ENCODE results near the gene CSN3. TPM values are rescaled to one million over a fixed set of nuclear protein-coding genes. Genes with fewer than 3 reads are reported as not detected.
"Not testable (repeated sequence)": the region's sequence is repeated elsewhere in the genome, so short reads cannot be mapped to it uniquely, and the experiment has no call there.

CSN3 gene, protein sequence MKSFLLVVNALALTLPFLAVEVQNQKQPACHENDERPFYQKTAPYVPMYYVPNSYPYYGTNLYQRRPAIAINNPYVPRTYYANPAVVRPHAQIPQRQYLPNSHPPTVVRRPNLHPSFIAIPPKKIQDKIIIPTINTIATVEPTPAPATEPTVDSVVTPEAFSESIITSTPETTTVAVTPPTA
- total RNA-seq: not detected
- polyA plus RNA-seq: not detected

DNA sequence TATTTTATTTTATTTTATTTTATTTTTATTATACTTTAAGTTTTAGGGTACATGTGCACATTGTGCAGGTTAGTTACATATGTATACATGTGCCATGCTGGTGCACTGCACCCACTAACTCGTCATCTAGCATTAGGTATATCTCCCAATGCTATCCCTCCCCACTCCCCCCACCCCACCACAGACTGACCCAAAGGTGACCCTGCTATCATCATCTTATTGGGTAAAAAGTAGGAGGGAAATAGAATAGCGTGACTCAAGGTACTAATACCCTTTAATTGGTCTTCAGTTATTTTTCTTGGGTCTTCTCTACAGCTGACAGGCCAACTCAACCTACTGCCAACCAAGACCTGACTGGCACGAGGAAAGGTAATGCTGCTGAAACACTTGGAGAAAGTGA is at the start of gene CSN3:
Gene CSN3, plus strand, starts transcription at position 301 of the 400 bp plus-strand sequence. CDS start 2,223 bp downstream, outside the sequence.
- DNase-seq; H3K4me3 ChIP-seq (ENCODE audit: low read length in 2 of 2); H3K9me3 Mint-ChIP-seq; H3K9me3 ChIP-seq (ENCODE audit: control insufficient read depth in 1 of 2, low read length in 2 of 2); H3K36me3 Mint-ChIP-seq; POLR2A ChIA-PET (ENCODE audit: partially characterized antibody); H3K27me3 Mint-ChIP-seq; H3K27ac Mint-ChIP-seq; H3K36me3 ChIP-seq (ENCODE audit: insufficient read depth, low read length); intact Hi-C loops (cut with micrococcal nuclease); H3K27me3 ChIP-seq (ENCODE audit: insufficient read depth, low read length); H3K4me3 Mint-ChIP-seq; H3K4me1 ChIP-seq (ENCODE audit: insufficient read depth, low read length); CTCF ChIA-PET (ENCODE audit: partially characterized antibody); H3K27ac ChIP-seq (ENCODE audit: low read depth, low read length); H3K4me1 Mint-ChIP-seq: not testable (repeated sequence)

DNA sequence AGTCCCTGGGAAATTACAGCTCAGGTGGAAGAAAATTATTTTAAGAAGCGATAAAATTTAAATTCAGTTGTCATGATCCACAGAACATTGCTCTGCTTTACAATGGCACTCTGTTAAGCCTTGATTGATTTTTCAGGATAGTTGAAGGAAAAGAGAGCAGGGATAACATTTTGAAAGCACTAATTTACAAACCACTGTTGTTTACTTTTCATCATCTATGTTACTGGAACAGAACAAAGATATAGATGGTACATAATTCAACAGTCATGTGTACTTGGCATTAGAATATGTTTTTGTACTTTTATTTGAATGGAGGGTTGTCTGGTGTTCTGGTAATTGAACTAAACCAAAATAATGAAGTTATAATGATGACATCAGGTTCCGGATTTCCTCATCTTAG is 49.5 kb upstream of the CSN3 start:
- DNase-seq: no peak

DNA sequence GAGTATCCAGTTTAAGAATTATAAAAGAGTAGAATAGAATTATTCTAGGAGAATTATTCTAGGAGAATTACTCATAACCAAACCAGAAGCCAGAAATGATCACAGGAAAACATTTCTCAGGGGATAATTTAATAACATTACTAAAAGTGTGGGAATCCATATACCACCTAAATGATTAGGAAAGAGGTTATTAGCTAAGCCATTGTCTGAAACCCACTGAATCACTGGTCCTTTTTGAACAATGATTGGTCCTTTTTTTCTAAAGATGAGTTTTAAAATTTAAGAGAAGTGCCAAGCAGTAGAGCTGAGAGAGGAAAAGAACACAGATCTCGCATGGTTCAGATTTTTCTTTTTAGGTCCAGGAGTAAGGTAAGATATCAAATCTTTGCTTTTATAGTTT is 47.0 kb upstream of the CSN3 start, which contains the start of gene ODAM:
Gene ODAM, plus strand, starts transcription at position 301 of the 400 bp plus-strand sequence. CDS start 819 bp downstream, outside the sequence.
- peaks cover 0 to 2% (median 0%) of the 10 kb centered on the region in 8 donors for H3K9me3 Mint-ChIP-seq
- no peak for DNase-seq
- Histone ChIP-seq H3K4me1 (ENCODE audit: insufficient read depth, low read length) (no peaks in the 10 kb centered on the region), H3K36me3 (ENCODE audit: insufficient read depth, low read length) (no peaks in the 10 kb centered on the region), H3K27me3 (ENCODE audit: insufficient read depth, low read length) (no peaks in the 10 kb centered on the region), H3K27ac (ENCODE audit: low read depth, low read length) (no peak within 1 kb of the TSS), H3K9me3 (ENCODE audit: control insufficient read depth in 1 of 2, low read length in 2 of 2) (no peaks in the 10 kb centered on the region), H3K4me3 (ENCODE audit: low read length in 2 of 2) (no peak within 1 kb of the TSS)
- H3K4me3 Mint-ChIP-seq: no peak within 1 kb of the TSS
- POLR2A ChIA-PET (ENCODE audit: partially characterized antibody): no interaction called here
- CTCF ChIA-PET (ENCODE audit: partially characterized antibody): no interaction called here
- H3K4me1 Mint-ChIP-seq: no peaks in the 10 kb centered on the region
- intact Hi-C loops (cut with micrococcal nuclease): no loop called here
- no peaks in the 10 kb centered on the region for H3K36me3 Mint-ChIP-seq
- no peaks in the 10 kb centered on the region for H3K27me3 Mint-ChIP-seq
- H3K27ac Mint-ChIP-seq: no peak within 1 kb of the TSS

More for the DNA sequence above, 49.5 kb upstream of the CSN3 start:
- Histone ChIP-seq H3K4me1 (ENCODE audit: insufficient read depth, low read length) (no peaks in the 10 kb centered on the region), H3K9me3 (ENCODE audit: control insufficient read depth in 1 of 2, low read length in 2 of 2) (no peaks in the 10 kb centered on the region), H3K4me3 (ENCODE audit: low read length in 2 of 2) (no peak overlapping the region), H3K27ac (ENCODE audit: low read depth, low read length) (no peak overlapping the region), H3K27me3 (ENCODE audit: insufficient read depth, low read length) (no peaks in the 10 kb centered on the region), H3K36me3 (ENCODE audit: insufficient read depth, low read length) (no peaks in the 10 kb centered on the region)
- no peaks in the 10 kb centered on the region for H3K36me3 Mint-ChIP-seq
- H3K4me1 Mint-ChIP-seq: no peaks in the 10 kb centered on the region
- CTCF ChIA-PET (ENCODE audit: partially characterized antibody): no interaction called here
- H3K4me3 Mint-ChIP-seq: no peak overlapping the region
- no peaks in the 10 kb centered on the region for H3K27me3 Mint-ChIP-seq
- no peak overlapping the region for H3K27ac Mint-ChIP-seq
- POLR2A ChIA-PET (ENCODE audit: partially characterized antibody): no interaction called here
- peaks cover 0 to 2% (median 0%) of the 10 kb centered on the region in 8 donors for H3K9me3 Mint-ChIP-seq
- intact Hi-C loops (cut with micrococcal nuclease): no loop called here

DNA sequence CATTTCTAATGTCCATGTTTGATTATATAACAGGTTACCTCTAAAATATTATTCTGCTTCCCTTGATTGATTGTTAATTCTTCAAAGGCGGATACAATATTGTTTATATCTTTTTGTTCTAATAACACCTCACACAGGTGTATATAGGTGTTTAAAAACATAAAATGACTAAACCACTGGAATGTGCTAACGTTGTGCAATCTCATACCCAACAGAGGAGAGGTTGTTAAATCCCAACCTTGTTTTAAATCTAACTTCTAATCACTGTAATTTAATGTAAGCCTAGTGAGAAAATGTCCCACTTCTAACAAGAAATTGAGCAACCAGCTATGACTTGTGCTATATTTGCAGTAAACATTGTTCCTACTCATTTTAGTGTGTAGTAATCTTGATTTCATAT is 45.5 kb upstream of the CSN3 start:
- no peak for DNase-seq
- Histone ChIP-seq H3K4me3 (ENCODE audit: low read length in 2 of 2) (no peak overlapping the region), H3K27me3 (ENCODE audit: insufficient read depth, low read length) (no peaks in the 10 kb centered on the region), H3K36me3 (ENCODE audit: insufficient read depth, low read length) (no peaks in the 10 kb centered on the region), H3K4me1 (ENCODE audit: insufficient read depth, low read length) (no peaks in the 10 kb centered on the region), H3K27ac (ENCODE audit: low read depth, low read length) (no peak overlapping the region), H3K9me3 (ENCODE audit: control insufficient read depth in 1 of 2, low read length in 2 of 2) (no peaks in the 10 kb centered on the region)
- Mint-ChIP-seq H3K4me1 (no peaks in the 10 kb centered on the region), H3K27me3 (no peaks in the 10 kb centered on the region), H3K9me3 (no peaks in the 10 kb centered on the region), H3K27ac (no peak overlapping the region), H3K4me3 (no peak overlapping the region), H3K36me3 (no peaks in the 10 kb centered on the region)
- intact Hi-C loops (cut with micrococcal nuclease): no loop called here
- POLR2A ChIA-PET (ENCODE audit: partially characterized antibody): no interaction called here
- CTCF ChIA-PET (ENCODE audit: partially characterized antibody): no interaction called here

DNA sequence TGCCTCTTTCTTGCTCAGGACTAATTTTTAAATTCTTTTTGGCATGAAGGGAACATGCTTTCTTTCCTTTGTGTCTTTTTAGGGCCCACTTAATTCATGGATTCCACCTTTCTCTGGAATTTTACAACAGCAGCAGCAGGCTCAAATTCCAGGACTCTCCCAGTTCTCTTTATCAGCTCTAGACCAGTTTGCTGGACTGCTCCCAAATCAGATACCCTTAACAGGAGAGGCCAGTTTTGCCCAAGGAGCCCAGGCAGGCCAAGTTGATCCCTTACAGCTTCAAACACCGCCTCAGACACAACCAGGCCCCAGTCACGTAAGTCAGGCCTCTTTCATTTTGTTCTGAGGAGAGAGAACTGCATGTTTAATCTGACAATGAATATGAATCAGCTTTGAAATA is 44.6 kb upstream of the CSN3 start:
- Mint-ChIP-seq H3K4me1 (no peaks in the 10 kb centered on the region), H3K9me3 (no peaks in the 10 kb centered on the region), H3K4me3 (no peak overlapping the region), H3K27ac (no peak overlapping the region), H3K36me3 (no peaks in the 10 kb centered on the region), H3K27me3 (no peaks in the 10 kb centered on the region)
- H3K27me3 ChIP-seq (ENCODE audit: insufficient read depth, low read length): no peaks in the 10 kb centered on the region
- no peaks in the 10 kb centered on the region for H3K36me3 ChIP-seq (ENCODE audit: insufficient read depth, low read length)
- H3K9me3 ChIP-seq (ENCODE audit: control insufficient read depth in 1 of 2, low read length in 2 of 2): no peaks in the 10 kb centered on the region
- no peaks in the 10 kb centered on the region for H3K4me1 ChIP-seq (ENCODE audit: insufficient read depth, low read length)
- no peak for DNase-seq
- no peak overlapping the region for H3K27ac ChIP-seq (ENCODE audit: low read depth, low read length)
- intact Hi-C loops (cut with micrococcal nuclease): no loop called here
- ChIA-PET CTCF (ENCODE audit: partially characterized antibody) (no interaction called here), POLR2A (ENCODE audit: partially characterized antibody) (no interaction called here)
- H3K4me3 ChIP-seq (ENCODE audit: low read length in 2 of 2): no peak overlapping the region

DNA sequence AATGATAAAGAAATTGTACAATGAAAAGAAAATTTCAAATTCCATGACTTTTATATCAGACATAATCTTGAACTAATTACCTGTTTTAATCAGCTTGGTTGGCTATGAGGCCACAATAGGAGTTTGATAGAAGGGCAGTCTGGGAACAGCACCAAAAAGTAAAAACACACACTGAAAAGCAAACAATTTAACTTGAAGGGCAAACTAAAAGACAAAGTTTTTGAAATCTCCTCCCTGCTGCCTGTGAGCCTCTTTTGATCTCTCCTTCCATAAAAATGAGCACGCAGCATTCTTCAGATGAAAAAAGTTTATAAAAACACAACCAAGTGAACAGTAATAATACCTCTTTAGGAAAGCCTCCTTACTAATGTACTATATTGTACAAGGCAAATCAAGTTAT is 38.8 kb upstream of the CSN3 start:
- H3K27ac ChIP-seq (ENCODE audit: low read depth, low read length): no peak overlapping the region
- POLR2A ChIA-PET (ENCODE audit: partially characterized antibody): no interaction called here
- Mint-ChIP-seq H3K9me3 (no peaks in the 10 kb centered on the region), H3K27me3 (no peaks in the 10 kb centered on the region), H3K36me3 (no peaks in the 10 kb centered on the region), H3K27ac (no peak overlapping the region), H3K4me3 (no peak overlapping the region), H3K4me1 (no peaks in the 10 kb centered on the region)
- H3K4me3 ChIP-seq (ENCODE audit: low read length in 2 of 2): no peak overlapping the region
- H3K27me3 ChIP-seq (ENCODE audit: insufficient read depth, low read length): no peaks in the 10 kb centered on the region
- CTCF ChIA-PET (ENCODE audit: partially characterized antibody): no interaction called here
- no peak for DNase-seq
- no peaks in the 10 kb centered on the region for H3K4me1 ChIP-seq (ENCODE audit: insufficient read depth, low read length)
- intact Hi-C loops (cut with micrococcal nuclease): no loop called here
- H3K36me3 ChIP-seq (ENCODE audit: insufficient read depth, low read length): no peaks in the 10 kb centered on the region
- H3K9me3 ChIP-seq (ENCODE audit: control insufficient read depth in 1 of 2, low read length in 2 of 2): no peaks in the 10 kb centered on the region

DNA sequence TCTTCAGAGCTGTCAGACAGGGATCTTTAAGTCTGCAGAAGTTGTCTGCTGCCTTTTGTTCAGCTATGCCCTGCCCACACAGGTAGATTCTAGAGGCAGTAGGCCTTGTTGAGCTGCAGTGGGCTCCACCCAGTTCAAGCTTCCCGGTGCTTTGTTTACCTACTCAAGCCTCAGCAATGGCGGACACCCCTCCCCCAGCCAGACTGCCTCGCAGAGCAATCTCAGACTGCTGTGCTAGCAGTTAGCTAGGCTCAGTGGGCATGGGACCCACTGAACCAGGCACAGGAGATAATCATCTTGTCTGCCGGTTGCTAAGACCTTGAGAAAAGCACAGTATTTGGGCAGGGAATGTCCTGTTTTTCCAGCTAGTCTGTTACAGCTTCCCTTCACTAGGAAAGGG is 29.6 kb upstream of the CSN3 start:
- H3K4me1 Mint-ChIP-seq; intact Hi-C loops (cut with micrococcal nuclease); H3K27ac Mint-ChIP-seq; DNase-seq; H3K4me1 ChIP-seq (ENCODE audit: insufficient read depth, low read length); H3K9me3 ChIP-seq (ENCODE audit: control insufficient read depth in 1 of 2, low read length in 2 of 2); H3K36me3 ChIP-seq (ENCODE audit: insufficient read depth, low read length); H3K36me3 Mint-ChIP-seq; H3K4me3 ChIP-seq (ENCODE audit: low read length in 2 of 2); H3K27ac ChIP-seq (ENCODE audit: low read depth, low read length); H3K27me3 Mint-ChIP-seq; H3K27me3 ChIP-seq (ENCODE audit: insufficient read depth, low read length); POLR2A ChIA-PET (ENCODE audit: partially characterized antibody); H3K4me3 Mint-ChIP-seq: not testable (repeated sequence)
- CTCF ChIA-PET (ENCODE audit: partially characterized antibody): interaction anchor here (1.2 kb wide), 1 partner anchor 10 kb away, joined by 3 read pairs; no protein-coding TSS in a partner anchor
- H3K9me3 Mint-ChIP-seq: peaks cover 0 to 13% (median 3%) of the 10 kb centered on the region in 8 donors

DNA sequence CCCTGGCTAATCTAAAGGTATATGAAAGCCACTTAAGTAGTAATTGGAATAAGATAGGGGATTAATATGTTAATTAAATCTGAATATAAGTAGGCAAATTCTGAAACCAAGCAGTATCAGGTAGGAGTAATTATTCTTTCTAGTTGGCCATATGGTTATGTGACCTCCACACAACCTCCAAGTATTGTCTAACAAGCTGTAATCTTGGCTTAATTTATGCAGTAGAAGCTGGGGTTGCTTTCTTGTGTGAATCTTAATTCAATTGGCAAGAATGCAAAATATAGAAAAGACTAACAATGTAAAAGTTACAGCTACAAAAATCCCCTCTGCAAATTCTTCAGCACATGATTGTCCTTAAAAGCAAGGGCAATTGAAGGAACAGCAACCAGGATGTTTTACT is 26.3 kb upstream of the CSN3 start:
- H3K27ac Mint-ChIP-seq; H3K4me3 Mint-ChIP-seq; H3K36me3 ChIP-seq (ENCODE audit: insufficient read depth, low read length); H3K36me3 Mint-ChIP-seq; H3K27me3 ChIP-seq (ENCODE audit: insufficient read depth, low read length); CTCF ChIA-PET (ENCODE audit: partially characterized antibody); POLR2A ChIA-PET (ENCODE audit: partially characterized antibody); H3K4me3 ChIP-seq (ENCODE audit: low read length in 2 of 2); H3K27ac ChIP-seq (ENCODE audit: low read depth, low read length); H3K4me1 ChIP-seq (ENCODE audit: insufficient read depth, low read length); intact Hi-C loops (cut with micrococcal nuclease); H3K9me3 ChIP-seq (ENCODE audit: control insufficient read depth in 1 of 2, low read length in 2 of 2); H3K9me3 Mint-ChIP-seq; H3K4me1 Mint-ChIP-seq; DNase-seq; H3K27me3 Mint-ChIP-seq: not testable (repeated sequence)

Measured in CD4-positive, alpha-beta memory T cell (primary cell).